Astrocyte of the hippocampus (primary cell): ENCODE results near the gene TREH.
"Not testable (repeated sequence)": the region's sequence is repeated elsewhere in the genome, so short reads cannot be mapped to it uniquely, and the experiment has no call there.

Experiments
- DNase-seq: peaks from one replicate; pipeline ENCODE4 v3.0.0; 2011; ENCODE audit warnings: low read depth, low spot score

The TREH gene

DNA sequence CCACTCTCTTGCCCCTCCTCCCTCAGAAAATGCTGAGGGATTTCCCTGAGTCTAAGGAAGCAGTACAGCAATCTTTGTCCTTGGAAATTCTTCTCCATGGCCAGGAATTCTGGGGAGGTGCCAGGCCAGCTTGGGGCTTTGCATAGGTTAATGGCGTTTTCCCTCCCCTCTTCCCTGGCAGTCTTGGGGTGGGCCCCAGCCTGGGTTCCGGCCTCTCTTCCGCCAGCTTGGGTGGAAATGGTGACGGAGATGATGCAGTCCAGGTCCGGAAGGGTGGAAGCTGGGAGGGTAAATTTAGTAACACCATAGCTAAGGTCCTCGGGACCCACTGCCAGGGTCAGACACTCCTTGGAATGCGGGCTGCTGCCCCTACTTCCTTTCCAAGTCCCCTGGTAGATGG, 67.1 kb downstream of the TREH start:
- peak; percentile 59 for DNase-seq

DNA sequence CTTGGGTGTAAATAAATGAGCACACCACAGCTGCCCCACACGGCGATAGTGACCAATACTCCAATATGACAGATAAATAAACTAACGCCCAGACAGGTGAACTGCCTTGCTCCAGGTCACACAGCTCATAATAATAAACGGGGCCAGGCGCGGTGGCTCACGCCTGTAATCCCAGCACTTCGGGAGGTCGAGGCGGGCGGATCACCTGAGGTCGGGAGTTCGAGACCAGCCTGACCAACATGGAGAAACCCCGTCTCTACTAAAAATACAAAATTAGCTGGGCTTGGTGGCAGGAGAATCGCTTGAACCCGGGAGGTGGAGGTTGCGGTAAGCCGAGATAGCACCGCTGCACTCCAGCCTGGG, 68.0 kb downstream of the TREH start:
- not testable (repeated sequence) for DNase-seq

DNA sequence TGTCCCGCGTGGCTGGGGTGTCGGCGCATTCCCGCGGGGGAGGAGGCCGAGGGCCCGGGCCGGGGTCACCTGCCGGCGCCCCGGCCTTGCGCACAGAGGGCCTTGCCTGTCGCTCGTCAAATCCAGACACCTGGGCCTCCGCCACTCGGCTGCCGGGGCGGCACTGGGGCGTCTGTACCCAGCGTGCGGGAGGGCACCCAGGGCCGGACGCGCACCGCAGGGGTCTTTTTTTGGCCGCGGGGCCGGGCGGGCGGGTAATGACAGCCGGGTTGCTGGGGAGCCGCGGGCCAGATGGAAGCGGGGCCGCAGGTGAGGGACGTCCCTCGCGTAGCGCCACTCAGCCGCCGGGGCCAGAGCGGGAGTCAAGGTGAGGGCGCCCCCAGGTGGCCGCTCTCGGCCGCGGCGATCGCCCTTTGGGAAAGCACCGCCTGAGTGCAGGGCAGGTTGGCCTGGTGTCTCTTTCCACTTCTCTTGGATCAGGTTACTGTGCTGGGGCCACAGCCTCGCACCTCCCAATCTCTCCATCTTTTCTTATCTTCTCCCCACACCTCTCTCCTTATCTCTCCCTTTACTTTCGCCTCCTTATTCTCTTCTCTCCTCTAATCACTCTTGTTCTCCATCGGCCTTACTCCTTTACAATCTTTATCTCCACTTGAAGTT, 68.5 kb downstream of the TREH start:
- peak; percentile 87 for DNase-seq

DNA sequence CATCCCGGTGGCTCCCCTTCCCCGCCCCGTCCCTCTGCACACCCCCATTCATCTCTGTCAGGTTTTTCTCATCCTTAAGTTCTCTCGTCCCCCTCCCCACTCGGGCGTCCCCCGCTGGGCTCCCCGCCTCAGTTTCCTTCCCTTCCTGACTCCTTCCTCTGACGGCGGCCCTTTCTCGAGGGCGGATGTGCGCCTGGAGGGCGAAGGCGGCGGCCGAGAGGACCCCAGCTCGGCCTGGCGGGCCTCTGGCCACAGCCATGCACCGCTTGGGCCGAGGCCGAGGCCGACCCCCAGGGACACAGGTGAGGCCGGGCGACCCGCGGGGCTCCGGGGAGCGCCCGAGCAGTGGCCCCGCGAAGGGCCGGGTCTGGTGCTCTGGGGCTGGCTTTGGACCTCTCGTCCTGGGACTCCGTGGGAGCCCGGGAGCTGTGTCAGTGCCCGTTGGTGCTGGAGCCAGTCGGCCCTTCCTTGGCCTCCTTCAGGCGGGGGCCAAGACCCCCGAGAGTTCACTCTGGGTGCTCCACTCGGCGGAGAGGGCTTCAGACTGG, 69.2 kb downstream of the TREH start:
- DNase-seq = no peak

DNA sequence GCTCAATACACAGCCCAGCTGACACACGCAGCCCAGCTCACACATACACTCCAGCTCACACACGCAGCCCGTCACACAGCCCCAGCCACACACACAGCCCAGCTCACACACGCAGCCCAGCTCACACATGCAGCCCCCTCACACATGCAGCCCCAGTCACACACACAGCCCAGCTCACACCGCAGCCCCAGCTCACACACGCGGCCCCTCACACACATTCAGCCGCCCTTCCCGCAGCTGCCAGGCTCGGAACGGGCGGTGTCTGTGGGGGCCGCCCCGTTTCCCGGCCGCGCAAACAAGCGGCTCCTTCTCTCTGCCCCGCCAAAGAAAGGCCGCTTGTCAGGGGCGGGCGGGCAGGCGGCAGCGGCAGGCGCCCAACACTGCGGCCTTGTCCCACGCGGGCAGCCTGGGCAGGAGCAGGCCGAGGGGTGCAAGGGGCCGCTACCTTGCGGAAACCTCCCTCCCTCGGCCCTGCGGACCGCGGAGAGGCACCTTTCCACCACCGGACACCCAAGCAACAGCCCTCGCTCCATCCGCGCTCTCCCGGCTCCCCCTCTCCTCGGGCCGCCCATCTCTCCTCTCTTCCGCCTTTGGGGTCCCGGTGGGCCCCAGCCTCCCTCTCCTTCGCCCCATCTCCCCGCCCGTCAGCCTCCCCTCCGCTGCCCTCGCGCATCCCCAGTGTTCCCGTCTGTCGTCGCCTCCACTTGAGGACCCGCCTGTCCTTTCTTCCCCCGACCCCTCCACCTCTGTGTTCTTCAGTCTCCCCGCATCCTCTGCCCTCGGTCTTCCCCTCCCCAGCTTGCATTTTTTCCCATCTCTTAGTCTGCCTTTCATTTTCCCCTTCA, 69.8 kb downstream of the TREH start:
- peak; percentile 68 for DNase-seq

DNA sequence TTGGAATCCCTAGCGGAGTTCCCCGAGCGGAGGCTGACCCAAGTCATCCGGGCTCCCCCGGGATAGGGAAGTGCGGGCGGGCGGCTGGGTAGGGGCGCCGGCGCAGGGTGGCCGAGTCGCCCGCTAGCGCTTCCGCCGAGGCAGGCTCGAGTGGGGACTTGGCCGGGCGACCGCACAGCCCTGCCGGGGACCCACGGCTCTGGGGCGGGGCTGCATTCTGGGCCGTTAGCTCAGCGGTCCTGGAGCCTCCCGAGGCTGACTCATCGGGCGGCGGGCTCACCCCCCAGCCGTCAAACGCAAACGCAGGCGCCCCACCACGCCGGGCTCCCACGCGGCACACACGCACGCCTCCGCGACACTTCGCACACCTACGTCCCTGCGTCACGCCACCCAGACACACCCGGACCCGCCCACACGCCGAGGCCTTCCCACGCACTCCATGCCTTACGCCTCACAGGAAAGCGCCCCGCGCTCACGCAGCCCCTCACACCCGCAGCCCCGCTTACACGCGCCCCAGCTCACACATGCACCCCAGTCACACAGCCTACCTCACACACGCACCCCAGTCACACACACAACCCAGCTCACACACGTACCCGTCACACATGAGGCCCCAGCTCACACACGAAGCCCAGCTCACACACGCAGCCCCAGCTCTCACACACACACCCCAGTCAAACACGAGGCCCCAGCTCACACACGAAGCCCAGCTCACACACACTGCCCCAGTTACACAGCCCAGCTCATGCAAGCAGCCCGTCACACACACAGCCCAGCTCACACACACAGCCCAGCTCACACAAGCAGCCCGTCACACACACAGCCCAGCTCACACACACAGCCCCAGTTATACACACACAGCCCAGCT, 70.9 kb downstream of the TREH start:
- peak; percentile 92 for DNase-seq

DNA sequence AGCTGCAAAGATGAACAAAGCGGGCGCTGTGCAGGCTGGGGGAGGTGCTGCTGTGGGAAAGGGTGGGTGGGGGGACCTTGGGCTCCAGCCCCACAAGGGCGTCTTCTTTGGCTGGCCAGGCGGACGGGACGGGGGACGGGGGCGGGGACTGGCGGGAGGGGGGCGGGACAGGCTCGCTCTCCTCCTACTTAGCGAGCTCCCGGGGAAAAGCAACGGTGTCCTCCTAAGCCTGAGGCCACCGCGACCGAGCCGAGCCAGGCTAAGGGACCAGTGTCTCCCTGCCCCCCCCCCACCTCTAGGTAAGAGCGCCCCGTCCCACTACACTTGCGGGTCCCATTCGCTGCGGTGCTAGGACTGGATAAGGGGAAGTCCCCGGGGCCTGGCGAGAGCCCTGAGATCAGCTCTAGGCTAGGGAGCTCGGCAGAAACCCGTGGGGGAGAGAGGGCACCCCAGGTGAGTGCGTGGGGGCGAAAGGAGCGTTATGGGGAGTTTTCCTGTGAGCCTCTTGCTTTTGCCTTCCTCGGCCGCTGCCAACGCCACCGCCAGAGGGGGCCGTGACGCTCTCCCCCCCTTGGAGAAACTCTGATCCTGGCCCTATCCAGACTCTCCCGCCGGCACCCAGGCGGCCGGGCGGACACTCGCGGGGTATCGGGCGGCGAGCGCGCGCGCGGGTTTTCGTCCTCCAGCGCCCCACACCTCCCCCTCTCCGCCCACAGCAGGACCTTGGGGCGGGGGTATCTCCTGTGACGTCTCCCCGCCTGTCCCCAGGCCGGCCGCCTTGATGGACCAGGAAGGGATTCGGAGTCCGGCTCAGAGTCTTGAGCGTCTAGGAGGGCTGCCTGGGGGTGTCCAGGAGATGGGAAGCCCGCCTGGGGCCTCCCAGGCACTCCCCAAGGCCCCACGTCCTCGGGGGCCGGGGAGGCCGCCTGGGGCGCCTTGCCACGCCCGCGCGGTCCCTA, 71.8 kb downstream of the TREH start, which contains the start of gene PHLDB1:
PHLDB1 (plus strand) TSS at position 215 of the 959 bp plus-strand sequence. CDS start 6,222 bp downstream, outside the sequence.
- peak; percentile 89 for DNase-seq
